Cardiac muscle cell (in vitro differentiated cells and primary cell): Measurements from ENCODE around the gene XPNPEP3. TPM values are rescaled to one million over a fixed set of nuclear protein-coding genes. Genes with fewer than 3 reads are reported as not detected.

ENCODE experiments used
- DNase-seq, 2 donors: peaks; one replicate each; pipeline versions ENCODE4 v3.0.0 to v3.0.0-alpha.2; 2010 to 2017; ENCODE audit warnings: low read depth in 1 of 2, low spot score in 1 of 2
- H3K27ac ChIP-seq: fragments of 200-600 bp; sonication (generic); 2 replicates; pipeline ENCODE4 v1.5.1; 2016
- H3K27me3 ChIP-seq: fragments of 200-600 bp; sonication (generic); 2 replicates; pipeline ENCODE4 v1.6.0; 2016; ENCODE audit warnings: control low read depth
- H3K36me3 ChIP-seq: fragments of 200-600 bp; sonication (generic); 2 replicates; pipeline ENCODE4 v1.5.1; 2016; ENCODE audit warnings: control low read depth
- H3K4me1 ChIP-seq: fragments of 200-600 bp; sonication (generic); 2 replicates; pipeline ENCODE4 v1.8.1; 2017; ENCODE audit warnings: low read depth, mild to moderate bottlenecking, mixed run types
- H3K4me3 ChIP-seq: fragments of 200-600 bp; sonication (generic); 2 replicates; pipeline ENCODE4 v1.5.1; 2016; ENCODE audit warnings: mild to moderate bottlenecking
- H3K9me3 ChIP-seq: fragments of 200-600 bp; sonication (generic); 2 replicates; pipeline ENCODE4 v1.5.1; 2017; ENCODE audit warnings: low read depth, mild to moderate bottlenecking, control low read depth
- CTCF ChIP-seq: IDR thresholded peaks from 2 replicates; pipeline ENCODE4 v1.5.1; 2012; ENCODE audit warnings: low read depth, mild to moderate bottlenecking, low read length
- polyA plus RNA-seq: library from polyadenylated mRNA; unstranded; fragments of >200 nt; fragmentation: Nextera tagmentation; extraction: Ambion mirVana; gene quantifications from 2 replicates; pipeline ENCODE4 v1.2.1, GENCODE V29; 2016
- total RNA-seq: library from RNA; depleted of rRNA; stranded (reverse); fragments of >200 nt; gene quantifications from 2 replicates; pipeline ENCODE4 v1.2.3, GENCODE V29; 2016

The XPNPEP3 gene
- total RNA-seq: 15.2 and 18.2 TPM in 2 replicates
- 15.8 and 22.2 TPM in 2 replicates for polyA plus RNA-seq

- Histone ChIP-seq H3K27me3 (no peaks in the 10 kb centered on the region), H3K27ac (peak within 1 kb of the TSS; percentile 99), H3K36me3 (peaks cover 3% of the 10 kb centered on the region), H3K9me3 (no peaks in the 10 kb centered on the region), H3K4me1 (peaks cover 27% of the 10 kb centered on the region), H3K4me3 (peak within 1 kb of the TSS; percentile 90)
- DNase-seq: peak; percentile 96 to 98
- peak; percentile 19 for TF ChIP-seq CTCF
These were observed at the start of gene XPNPEP3, which contains the start of gene ST13 for GRCh38 chr22:40856513-40857308. Gene XPNPEP3 (plus strand): TSS chr22:40857148. CDS start chr22:40857182, 34 bp downstream. Gene ST13 (minus strand): TSS chr22:40856639. CDS start chr22:40856540, 99 bp downstream.

GRCh38 chr22:40808018-40808841 lies 48.7 kb upstream of the XPNPEP3 start:
- Histone ChIP-seq H3K27me3 (no peaks in the 10 kb centered on the region), H3K4me3 (no peak overlapping the region), H3K4me1 (no peaks in the 10 kb centered on the region), H3K9me3 (no peaks in the 10 kb centered on the region), H3K27ac (no peak overlapping the region), H3K36me3 (no peaks in the 10 kb centered on the region)
- peak in 1 of 2 donors; percentile 22 for DNase-seq
- no peak for TF ChIP-seq CTCF

GRCh38 chr22:40813912-40814315 lies 43.0 kb upstream of the XPNPEP3 start:
- Histone ChIP-seq H3K4me3 (no peak overlapping the region), H3K27me3 (no peaks in the 10 kb centered on the region), H3K4me1 (peaks cover 4% of the 10 kb centered on the region), H3K9me3 (no peaks in the 10 kb centered on the region), H3K27ac (no peak overlapping the region), H3K36me3 (no peaks in the 10 kb centered on the region)
- no peak for DNase-seq
- no peak for TF ChIP-seq CTCF

- H3K27ac ChIP-seq: no peak overlapping the region
- DNase-seq: no peak
These were observed 39.2 kb upstream of the XPNPEP3 start for GRCh38 chr22:40817737-40818136.

More at GRCh38 chr22:40817737-40818136, 39.2 kb upstream of the XPNPEP3 start:
- Histone ChIP-seq H3K36me3 (peaks cover 5% of the 10 kb centered on the region), H3K9me3 (no peaks in the 10 kb centered on the region), H3K4me3 (no peak overlapping the region), H3K27me3 (no peaks in the 10 kb centered on the region), H3K4me1 (peaks cover 4% of the 10 kb centered on the region)
- TF ChIP-seq CTCF: no peak
